HG02885 (cell line): Measurements from ENCODE around the gene SOCS6.
A peak's percentile ranks its signal among the peaks of the same experiment; 100 is the strongest.
"Not testable (repeated sequence)": the region's sequence is repeated elsewhere in the genome, so short reads cannot be mapped to it uniquely, and the experiment has no call there.

ENCODE experiments used
- ATAC-seq: cut with Tn5 transposase; IDR thresholded peaks from one replicate; pipeline ENCODE4 v1.9.1; 2021; ENCODE audit warnings: mild to moderate bottlenecking; ENCODE audit not compliant: unreplicated experiment, poor library complexity

SOCS6 gene

GRCh38 chr18:70288851-70289328 is at the start of gene SOCS6:
Gene SOCS6 (plus strand): TSS chr18:70289045. CDS start chr18:70324669, 35,624 bp downstream.
- ATAC-seq: peak; percentile 66

GRCh38 chr18:70243131-70243929 is 45.5 kb upstream of the SOCS6 start:
- ATAC-seq: no peak

GRCh38 chr18:70246061-70246466 is 42.8 kb upstream of the SOCS6 start:
- ATAC-seq: no peak

- ATAC-seq: no peak
These were observed 39.7 kb upstream of the SOCS6 start for GRCh38 chr18:70249118-70249517.

- ATAC-seq: not testable (repeated sequence)
These were observed 39.0 kb upstream of the SOCS6 start for GRCh38 chr18:70249861-70250260.

GRCh38 chr18:70250781-70251180 is 38.1 kb upstream of the SOCS6 start:
- ATAC-seq: no peak

- ATAC-seq: no peak
These were observed 32.7 kb upstream of the SOCS6 start for GRCh38 chr18:70256184-70256583.

GRCh38 chr18:70256994-70257393 is 31.9 kb upstream of the SOCS6 start:
- no peak for ATAC-seq

- ATAC-seq: no peak
These were observed 30.6 kb upstream of the SOCS6 start for GRCh38 chr18:70258243-70258642.

GRCh38 chr18:70260683-70261082 is 28.2 kb upstream of the SOCS6 start:
- no peak for ATAC-seq

GRCh38 chr18:70261141-70261788 is 27.6 kb upstream of the SOCS6 start:
- ATAC-seq: no peak

- no peak for ATAC-seq
These were observed 25.5 kb upstream of the SOCS6 start for GRCh38 chr18:70263336-70263735.

GRCh38 chr18:70271742-70272141 is 17.1 kb upstream of the SOCS6 start:
- ATAC-seq: no peak

- ATAC-seq: no peak
These were observed 15.8 kb upstream of the SOCS6 start for GRCh38 chr18:70273021-70273420.

- no peak for ATAC-seq
These were observed 12.2 kb upstream of the SOCS6 start for GRCh38 chr18:70276416-70277191.

GRCh38 chr18:70279470-70279869 is 9.4 kb upstream of the SOCS6 start:
- no peak for ATAC-seq

GRCh38 chr18:70280007-70280925 is 8.6 kb upstream of the SOCS6 start:
- ATAC-seq: no peak

- ATAC-seq: no peak
These were observed 3.7 kb upstream of the SOCS6 start for GRCh38 chr18:70284976-70285620.

GRCh38 chr18:70287731-70288130 is 1.1 kb upstream of the SOCS6 start:
- ATAC-seq: no peak
